Islet of Langerhans (tissue), 1 donor: Measurements from ENCODE around the gene HTR6.

Experiments used
- FAIRE-seq: peaks from one replicate; lab custom pipeline; 2011; peaks lifted over from hg19 to GRCh38; lab: Jason Lieb, UNC

Gene HTR6

DNA sequence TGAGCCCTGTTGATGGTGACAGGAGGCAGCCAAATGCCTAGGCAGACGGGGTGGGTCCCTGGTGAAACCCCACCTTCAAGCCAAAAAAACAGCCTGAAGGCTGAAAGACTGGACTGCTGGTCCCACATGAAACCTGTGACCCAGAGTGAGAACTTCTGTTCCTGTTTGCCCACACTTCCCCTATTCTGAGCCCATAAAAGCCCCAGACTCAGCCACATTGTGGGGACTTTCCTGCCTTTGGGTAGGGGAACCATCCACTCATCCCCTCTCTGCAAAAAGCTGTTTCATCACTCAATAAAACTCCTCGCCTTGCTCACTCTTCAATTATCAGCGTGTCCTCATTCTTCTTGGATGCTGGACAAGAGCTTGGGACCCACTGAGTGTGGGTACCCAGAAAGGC lies 25.2 kb downstream of the HTR6 start:
- FAIRE-seq = no peak

DNA sequence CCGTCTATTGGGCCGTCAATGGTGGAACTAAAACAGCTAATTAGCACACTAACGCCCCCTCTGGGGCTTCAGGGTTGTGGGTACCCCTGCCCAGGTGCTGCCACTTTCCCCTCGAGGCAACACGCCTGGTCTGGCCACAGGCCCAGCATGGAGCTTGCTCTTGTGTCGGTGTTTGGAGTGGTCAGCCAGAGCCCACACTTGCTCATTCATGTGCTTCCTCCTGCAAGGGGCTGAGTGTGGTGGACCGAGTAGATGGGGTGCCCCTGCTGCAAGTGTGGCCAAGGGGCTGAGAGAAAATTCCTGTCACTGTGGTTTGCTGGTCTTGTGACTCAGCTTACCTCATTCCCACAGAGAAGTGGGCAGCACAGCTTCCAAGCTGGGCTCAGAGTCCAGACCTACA lies 25.7 kb downstream of the HTR6 start:
- FAIRE-seq = no peak

DNA sequence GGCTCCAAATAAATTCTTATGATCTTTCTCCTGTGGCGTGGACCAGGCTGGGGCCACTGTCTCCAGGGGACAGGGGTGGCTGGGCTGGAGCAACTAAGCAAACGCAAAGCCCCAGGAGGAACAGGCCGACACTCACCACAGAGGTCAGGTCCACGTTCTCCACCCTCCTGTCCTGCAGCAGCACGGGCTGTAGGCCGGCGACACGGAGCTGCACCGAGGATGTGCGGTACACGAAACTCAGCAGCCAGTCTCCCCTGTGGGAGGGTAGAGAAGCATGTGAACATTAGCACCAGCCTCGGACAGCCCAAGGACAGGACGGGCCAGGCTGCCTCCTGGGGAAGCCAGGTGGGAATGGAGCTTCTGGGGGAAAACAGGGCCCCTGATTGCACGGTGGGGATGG lies 29.6 kb downstream of the HTR6 start:
- no peak for FAIRE-seq

DNA sequence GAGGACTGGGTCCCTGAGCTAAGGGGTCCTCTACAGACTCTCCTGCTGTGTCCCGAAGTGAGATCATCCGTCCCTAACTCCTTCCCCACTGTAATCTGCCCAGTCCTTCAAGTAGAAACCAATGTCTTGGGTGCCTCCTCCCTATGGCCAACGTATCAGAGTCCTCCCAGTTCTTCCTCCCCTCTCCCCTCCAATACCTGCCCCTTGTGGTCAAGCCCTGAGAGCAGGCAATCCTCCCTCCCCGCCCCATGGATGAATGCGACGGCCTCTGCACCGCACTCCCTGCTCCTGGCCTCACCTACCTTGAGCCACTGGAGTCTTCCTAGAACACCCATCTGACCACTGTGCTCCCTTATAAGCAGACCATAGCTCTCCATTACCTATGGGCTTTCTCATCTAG lies 31.1 kb downstream of the HTR6 start:
- no peak for FAIRE-seq

DNA sequence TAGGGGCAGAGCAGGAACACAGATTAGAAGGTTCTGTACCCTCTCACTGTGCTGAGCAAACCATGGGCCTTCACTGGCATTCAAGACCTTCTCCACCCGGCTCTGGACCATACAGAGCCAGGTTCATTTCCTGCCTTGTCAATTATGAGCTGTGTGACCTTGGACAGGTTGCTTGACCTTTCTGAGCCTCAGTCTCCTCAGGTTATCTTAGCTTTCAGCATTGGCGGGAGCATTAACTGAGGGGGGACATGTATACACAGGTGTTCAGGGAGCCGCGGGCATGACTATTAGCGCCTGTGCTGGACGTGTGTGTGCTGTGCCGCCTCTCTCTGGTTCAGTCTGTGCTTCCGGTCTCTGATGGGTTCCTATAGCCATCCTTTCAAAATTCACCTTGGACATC lies 32.1 kb downstream of the HTR6 start:
- no peak for FAIRE-seq

DNA sequence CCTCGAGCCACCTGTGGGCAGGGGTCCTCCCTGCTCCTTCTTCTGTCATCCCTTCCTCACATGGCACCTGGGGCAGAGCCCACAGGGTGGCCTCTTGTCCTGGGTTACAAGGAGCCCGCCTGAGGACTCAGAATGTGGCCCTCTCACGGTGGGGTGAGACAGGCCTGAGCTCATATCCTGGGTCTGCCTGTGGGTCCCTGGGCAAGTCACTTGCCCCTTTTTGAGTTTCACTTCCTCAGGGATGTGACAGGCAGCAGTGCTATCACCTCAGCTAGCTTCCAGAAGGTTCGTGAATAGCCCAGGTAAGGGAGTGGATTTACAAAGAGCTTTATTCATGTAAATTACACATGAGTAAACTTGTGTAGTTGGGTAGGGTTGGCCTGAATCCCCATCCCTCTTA lies 33.5 kb downstream of the HTR6 start:
- no peak for FAIRE-seq

DNA sequence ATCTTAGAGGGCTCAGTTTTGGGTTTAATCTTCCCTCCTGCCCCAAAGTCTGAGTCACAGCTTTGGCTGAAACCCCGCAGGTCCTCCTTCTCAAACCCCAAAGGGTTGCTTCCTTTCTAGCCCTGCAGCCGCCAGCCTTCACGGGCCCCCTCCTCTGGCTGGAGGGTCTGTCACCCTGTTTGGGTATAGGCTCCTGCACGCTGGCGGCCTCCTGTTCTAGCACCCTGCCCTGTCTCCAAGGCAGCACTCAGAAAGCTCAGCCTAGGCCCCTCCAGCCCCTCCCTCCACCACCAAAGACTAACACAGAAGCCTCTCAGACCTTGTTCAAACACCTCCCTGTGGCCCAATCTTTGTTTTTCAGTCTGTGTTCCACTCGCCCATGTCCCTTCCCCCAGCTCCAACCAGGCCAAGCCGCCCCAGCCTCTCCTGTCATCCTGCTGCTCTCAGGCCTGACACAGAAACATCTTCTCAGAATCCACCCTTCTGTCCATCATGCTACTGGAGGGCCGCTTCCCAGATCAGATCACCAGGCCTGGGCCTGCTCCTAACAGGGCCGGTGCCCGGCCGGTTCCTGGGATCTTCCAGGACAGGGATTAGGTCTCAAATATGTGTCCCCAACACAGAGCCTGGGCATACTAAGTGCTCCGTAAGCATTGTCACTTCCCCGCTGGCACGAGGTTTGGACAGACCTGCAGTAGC lies 35.6 kb downstream of the HTR6 start:
- no peak for FAIRE-seq

DNA sequence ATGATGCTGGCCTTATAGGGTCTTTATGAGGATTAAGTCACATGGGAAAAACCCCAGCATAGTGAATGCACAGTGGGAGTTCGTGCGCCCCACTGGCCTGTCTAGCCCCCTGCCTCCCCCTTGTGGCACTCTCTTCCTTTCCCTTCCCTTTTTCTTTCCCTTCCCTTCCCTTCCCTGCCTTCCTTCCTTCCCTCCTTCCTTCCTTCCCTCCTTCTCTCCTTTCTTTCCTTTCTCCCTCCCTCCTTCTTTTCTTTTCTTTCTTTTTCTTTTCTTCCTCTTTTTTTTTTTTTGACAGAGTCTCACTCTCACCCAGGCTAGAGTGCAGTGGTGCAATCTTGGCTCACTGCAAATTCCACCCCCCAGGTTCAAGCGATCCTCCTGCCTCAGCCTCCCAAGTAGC lies 38.6 kb downstream of the HTR6 start:
- no peak for FAIRE-seq

DNA sequence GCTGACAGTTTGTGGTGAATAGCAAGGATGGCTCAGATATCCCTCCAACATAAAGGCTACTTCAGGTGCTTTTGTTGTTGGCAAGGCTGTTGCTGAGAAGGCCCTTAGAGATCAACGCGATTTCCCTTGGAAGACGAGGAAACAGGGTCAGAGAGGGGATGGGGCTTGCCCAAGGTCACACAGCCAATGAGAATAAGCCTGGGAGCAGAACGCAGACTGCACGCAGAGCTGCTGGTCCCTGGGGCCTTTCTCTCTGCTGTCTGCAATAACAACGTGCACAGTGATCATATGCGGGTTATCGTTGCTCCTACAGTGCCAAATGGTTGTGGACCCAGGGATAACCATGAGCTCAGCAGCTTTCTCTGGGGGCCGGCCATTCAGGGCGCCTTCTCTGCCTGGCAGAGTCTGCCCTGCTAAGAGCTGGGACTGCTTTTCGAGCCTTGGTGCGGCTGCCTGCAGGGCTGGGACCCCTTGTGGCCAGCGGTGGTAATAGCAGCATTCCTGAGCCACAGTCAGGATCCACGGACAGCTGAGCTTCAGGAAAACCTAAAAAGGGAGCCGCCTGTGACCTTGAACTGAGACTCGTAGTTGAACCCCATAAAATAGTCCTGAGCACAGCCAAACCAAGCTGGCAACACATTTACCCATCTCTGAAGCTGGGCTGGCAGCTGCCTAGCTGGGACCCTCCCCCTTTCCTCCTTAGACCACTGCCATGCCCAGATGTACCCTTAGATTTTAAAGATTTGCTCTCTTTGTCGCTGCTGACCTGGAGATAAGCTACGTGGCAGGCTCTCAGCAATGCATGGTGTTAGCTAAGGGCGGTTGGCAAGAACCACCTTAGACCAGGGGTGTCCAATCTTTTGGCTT lies 39.8 kb downstream of the HTR6 start:
- FAIRE-seq = no peak

DNA sequence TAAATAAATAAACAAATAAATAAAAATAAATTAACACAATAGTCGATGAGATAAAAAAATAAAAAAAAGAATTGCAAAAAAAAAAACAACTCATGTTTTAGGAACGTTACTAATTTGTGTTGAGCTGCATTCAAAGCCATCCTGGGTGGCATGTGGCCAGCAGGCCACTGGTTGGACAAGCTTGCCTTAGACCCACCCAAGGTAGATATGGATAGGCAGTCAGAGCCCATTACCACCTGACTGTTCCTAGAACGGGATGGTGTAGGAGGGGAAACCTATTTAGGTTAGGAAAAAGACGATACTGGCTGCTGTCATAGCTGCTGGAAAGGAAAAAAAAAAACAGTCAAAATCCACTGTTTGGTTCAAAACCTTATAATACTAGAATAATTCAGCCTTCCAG lies 40.8 kb downstream of the HTR6 start:
- no peak for FAIRE-seq

DNA sequence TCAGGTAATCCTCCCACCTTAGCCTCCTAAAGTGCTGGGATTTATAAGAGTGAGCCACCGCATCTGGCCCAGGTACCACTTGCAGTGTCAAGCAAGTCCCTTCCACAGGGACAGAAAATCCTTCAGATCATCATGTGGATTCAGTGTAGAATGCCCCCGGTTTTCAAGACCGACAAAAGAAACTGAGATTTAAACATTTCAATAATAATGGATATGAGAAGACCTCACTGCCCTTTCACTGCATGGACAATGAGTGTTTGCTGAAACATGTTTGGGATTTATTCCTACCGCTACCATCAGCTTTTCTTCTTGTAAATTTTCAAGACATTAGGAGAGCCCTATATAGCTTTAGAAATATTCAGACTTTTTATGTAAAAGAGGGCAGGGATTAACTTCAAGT lies 41.5 kb downstream of the HTR6 start:
- FAIRE-seq = no peak

DNA sequence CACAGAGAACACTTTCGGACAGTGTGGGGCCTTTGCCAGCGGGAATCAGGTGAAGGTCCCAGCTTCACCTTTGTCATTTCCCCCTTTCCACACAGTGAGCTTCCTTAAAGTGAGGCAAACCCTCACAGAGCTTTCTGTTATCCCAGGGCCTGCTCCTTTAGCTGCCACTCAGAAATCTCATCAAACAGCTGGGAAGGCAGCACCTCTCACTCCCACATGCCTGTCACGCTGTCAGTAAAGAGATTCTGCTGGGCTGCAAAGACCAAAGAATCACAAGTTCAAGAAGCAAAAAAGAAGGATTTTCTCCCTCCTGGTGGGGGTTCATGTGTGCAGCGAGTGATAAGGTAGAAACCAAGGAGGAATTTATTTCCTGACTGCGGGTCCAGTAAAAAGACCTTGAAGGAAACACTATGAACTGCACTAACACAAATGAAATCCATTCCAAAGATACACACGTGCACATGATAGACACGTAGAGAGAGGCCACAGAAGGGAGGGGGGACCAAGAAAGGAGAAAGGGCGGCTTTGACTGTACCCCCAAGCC lies 44.0 kb downstream of the HTR6 start:
- no peak for FAIRE-seq

DNA sequence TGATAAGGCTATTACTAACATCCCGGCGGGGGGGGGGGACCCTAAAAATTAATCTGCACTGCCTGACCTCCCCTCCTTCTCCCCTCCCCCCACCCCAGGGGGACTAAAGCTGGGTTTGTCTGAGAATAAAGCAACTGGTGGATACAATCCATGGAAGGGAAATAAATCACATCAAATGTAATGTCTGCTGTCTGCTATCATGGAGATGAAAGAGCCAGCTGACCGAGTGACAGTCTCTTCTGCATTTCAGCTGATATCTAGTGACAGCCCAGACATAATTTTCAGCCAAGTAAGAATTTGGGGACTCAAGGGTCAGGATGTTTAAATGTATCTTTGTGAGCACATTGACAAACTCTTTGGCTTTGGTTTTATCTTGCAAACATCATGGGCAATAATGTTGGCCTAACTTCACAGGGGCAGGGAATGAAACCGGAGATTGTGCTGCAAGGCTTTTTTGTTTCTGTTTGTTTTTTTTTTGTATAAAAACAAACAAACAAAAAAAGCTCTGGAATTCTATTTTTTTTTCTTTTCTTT lies 44.7 kb downstream of the HTR6 start:
- no peak for FAIRE-seq

DNA sequence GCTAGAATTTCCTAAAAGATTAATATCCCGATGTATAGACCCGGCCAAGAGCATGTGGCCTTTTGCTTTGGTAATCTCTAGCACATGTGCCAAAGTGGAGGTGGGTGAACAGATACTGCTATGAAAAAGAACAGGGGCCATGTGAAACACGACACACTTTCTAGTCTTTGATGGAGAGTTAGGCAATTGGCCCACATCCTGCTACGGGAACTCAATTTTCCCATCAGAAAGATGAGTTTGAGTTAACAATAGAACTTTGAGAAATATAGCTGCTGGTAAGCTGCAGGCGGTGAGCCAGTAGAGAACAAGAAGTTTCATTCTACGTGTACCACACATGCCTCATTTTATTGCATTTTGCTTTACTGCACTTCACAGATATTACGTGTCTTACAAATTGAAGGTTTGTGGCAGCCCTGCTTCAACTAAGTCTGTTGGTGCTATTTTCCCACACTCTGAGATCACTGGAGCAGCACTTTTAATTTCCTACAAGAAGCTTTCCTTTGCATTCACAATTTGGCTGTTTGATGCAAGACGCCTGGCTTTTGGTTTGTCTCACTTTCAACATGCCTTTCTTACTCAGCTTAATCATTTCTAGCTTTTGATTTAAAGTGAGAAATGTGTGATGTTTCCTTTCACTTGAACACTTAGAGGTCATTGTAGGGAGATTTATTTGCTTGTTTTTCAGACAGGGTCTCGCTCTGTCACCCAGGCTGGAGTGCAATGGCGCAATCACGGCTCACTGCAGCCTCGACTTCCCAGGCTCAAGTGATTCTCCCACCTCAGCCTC lies 46.3 kb downstream of the HTR6 start:
- no peak for FAIRE-seq

DNA sequence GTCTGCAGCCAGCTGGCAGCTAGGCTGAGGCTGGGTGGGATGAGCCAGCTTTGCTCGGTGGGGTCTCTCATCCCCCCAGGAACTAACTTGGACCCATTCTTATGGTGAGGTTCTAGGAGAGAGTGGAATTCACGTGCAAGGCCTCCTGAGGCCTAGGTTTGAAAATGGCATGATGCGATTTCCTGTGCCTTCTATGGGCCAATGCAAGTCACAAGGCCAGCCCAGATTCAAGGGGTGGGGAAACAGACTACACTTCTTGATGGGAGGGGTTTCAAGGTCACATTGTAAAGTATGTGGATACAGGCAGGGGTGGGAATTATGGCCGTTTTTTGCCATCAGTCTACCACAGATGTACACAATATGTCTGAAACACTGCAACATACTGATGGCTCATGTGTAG lies 48.3 kb downstream of the HTR6 start:
- no peak for FAIRE-seq

DNA sequence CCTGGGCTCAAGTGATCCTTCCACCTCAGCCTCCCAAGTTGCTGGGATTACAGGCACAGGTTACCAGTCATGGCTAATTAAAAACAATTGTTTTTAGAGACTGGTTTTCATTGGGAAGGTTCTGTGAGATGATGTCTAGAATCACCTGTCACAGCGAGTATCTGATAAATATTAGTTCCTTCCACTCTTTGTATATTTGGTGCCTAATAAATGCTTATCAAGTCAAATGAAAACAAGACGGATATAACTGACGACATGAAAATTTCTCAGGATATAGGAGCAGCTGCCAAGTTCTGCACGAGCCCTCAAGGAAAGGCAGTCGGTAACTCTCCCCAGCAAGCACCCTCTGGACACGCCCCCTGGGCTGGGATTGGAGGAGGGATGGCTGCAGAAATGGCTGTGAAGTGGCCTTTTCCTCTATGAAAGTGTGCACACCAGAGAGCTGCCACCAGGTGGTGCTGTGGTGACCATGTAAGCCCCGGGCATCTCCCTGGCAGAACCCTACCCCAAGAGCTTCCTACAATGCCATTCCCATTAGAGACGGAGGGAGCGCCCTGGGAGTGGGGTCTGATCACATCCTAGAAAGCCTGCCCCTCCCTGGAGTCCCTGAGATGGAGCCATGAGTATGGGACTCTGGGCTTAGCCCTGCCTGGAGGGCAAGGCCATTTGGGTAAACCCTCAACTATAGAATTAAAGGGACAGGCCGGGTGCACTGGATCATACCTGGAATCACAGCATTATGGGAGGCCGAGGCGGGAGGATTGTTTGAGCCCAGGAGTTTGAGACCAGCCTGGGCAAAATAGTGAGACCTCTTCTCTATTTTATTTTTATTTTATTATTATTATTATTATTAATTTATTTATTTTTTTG lies 50.9 kb downstream of the HTR6 start:
- no peak for FAIRE-seq

DNA sequence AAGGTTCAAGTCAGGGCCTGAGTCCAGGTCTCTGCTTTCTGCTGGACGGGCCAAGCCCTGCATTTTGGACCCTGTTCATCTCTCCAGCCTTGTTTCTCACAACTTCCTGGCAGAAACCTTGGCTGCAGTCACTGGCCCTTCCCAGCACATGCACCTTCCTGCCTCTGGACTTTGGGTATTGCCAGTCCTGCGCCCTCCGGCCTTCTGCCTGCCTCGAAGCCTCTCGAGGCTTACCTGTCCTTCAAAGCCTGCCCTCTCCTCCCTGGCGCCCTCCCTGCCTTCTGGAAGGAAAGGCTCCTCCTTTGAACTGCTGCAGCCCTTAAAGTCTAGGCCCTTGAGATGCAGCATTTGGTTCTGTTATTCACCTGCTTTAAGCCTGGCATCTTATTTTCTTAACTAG lies 52.8 kb downstream of the HTR6 start:
- no peak for FAIRE-seq

DNA sequence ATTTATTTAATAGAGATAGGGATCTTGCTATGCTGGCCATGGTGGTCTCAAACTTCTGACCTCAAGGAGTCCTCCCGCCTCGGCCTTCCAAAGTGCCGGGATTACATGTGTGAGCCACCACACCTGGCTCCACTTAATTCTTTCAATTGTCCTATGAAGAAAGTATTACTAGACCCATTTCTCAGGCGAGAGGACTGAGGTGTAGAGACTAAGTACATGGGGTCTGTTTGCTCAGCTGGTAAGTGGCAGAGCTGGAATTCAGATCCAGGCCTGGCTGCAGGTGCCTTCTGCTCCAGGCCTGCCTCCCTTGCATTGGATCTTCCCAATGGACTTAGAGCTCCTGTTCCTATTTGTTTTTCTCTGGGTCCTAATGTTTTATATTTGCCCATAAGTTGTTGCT lies 55.5 kb downstream of the HTR6 start:
- no peak for FAIRE-seq

DNA sequence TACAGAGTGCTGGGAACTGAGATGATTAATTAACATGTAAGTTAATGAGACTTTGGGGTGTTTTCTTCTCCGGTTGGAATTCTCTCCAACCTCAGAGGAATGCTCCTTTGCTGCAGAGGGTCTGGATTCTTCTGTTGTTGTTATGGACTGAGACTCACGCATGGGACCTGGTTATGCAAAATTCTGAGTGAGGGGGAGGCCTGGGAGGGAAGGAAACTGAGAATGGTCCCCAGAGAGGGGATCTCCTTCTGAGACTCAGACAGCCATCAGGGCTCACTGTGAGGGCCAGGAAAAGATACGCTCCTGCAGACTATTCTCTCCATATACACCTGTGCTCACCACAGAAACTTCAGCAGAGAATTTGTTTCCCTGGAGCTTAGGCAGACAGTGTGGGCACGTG lies 56.3 kb downstream of the HTR6 start:
- no peak for FAIRE-seq

DNA sequence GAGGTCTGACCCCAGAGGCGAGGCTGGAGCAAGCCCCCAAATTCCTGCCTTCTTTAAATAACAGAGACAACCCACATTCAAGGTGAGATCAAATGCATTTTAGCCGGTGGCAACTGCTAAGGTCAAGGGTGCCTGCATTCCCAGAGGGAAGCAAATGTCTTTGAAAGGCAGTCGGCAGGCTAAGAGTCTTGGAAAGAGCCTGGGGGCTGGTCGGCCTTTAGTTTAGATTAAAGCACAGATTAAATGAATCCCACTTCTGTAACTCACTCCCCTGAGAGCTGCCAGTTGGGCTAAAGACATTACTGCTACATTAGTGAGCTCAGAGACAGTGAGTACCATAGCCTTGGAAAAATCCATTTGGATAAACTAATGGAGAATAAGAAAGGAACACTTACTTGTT lies 59.2 kb downstream of the HTR6 start:
- no peak for FAIRE-seq

DNA sequence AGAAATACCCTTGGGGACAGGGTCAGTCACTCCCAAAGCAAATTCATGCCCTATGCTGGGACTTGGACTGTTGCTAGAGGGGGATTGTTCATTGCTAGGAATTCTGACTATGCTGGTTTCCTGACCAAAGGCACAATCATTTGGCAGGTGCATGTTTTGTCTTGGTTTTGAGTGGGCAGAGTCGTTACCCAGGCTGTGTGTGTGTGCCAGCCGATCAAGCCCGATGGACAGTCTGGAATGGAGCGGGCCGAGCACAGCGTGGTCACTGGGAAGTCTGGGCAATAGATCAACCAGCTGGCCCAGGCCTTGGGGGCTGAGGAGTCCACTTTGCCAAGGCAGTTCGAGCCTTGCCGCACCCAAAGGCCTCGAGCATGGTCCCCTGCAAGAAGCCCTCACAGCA lies 60.9 kb downstream of the HTR6 start:
- no peak for FAIRE-seq
